IMR-90 (cell line): ENCODE data around the gene GOLGA8A.
"Not testable (repeated sequence)": the region's sequence is repeated elsewhere in the genome, so short reads cannot be mapped to it uniquely, and the experiment has no call there.

Experiments used
- CEBPB ChIP-seq: IDR thresholded peaks from 2 replicates; pipeline ENCODE4 v1.6.1; 2012; ENCODE audit warnings: low read depth, low read length, improper control_type of control experiment
- CTCF ChIP-seq: conservative IDR thresholded peaks from 2 replicates; pipeline ENCODE4 v1.5.1; 2012; ENCODE audit warnings: mild to moderate bottlenecking, low read depth, low read length, improper control_type of control experiment
- ELK1 ChIP-seq: fragments of 150-350 bp; IDR thresholded peaks from 2 replicates; pipeline ENCODE4 v1.6.1; 2016; ENCODE audit warnings: low read depth, mild to moderate bottlenecking, low read length, moderate library complexity, borderline replicate concordance
- MAFK ChIP-seq: IDR thresholded peaks from 2 replicates; pipeline ENCODE4 v1.6.1; 2012; ENCODE audit warnings: low read depth, low read length, improper control_type of control experiment
- MAZ ChIP-seq: IDR thresholded peaks from 2 replicates; pipeline ENCODE4 v1.6.1; 2012; ENCODE audit warnings: low read depth, mild to moderate bottlenecking, low read length, improper control_type of control experiment, moderate library complexity, borderline replicate concordance
- MXI1 ChIP-seq: IDR thresholded peaks from 2 replicates; pipeline ENCODE4 v1.6.1; 2012; ENCODE audit warnings: low read depth, mild to moderate bottlenecking, low read length, moderate library complexity, borderline replicate concordance
- POLR2A ChIP-seq: IDR thresholded peaks from 2 replicates; pipeline ENCODE4 v1.6.1; 2012; ENCODE audit warnings: mild to moderate bottlenecking, low read depth, low read length
- RAD21 ChIP-seq: IDR thresholded peaks from 2 replicates; pipeline ENCODE4 v1.6.1; 2012; ENCODE audit warnings: low read length, improper control_type of control experiment
- RFX5 ChIP-seq: IDR thresholded peaks from 2 replicates; pipeline ENCODE4 v1.8.0; 2012; ENCODE audit warnings: low read depth, mild to moderate bottlenecking, low read length, moderate library complexity
- USF2 ChIP-seq: fragments of 150-350 bp; IDR thresholded peaks from 2 replicates; pipeline ENCODE4 v1.6.1; 2017; ENCODE audit warnings: mild to moderate bottlenecking, antibody characterized with exemption, low read length, low read depth

- not testable (repeated sequence) for TF ChIP-seq USF2, CTCF, ELK1, CEBPB, POLR2A, MAFK, RAD21, MAZ, MXI1, RFX5
These were observed 7.0 kb downstream of the GOLGA8A start for GRCh38 chr15:34430642-34431041.
